Choroid plexus epithelial cell (primary cell): Measurements from ENCODE around the gene SLC39A1.

Source experiments
- DNase-seq: peaks from one replicate; pipeline ENCODE4 v3.0.0-alpha.2; 2010; ENCODE audit warnings: low read depth
- H3K4me3 ChIP-seq: 2 replicates; pipeline ENCODE4 v1.5.1; 2011; ENCODE audit warnings: low read depth, mild to moderate bottlenecking, control low read depth, low read length, moderate library complexity
- CTCF ChIP-seq: conservative IDR thresholded peaks from 2 replicates; pipeline ENCODE4 v1.5.1; 2011; ENCODE audit warnings: low read depth, mild to moderate bottlenecking, control low read depth, inconsistent platforms, low read length, moderate library complexity

SLC39A1 gene

GRCh38 chr1:153962088-153963029 lies 978 bp downstream of the SLC39A1 start:
- TF ChIP-seq CTCF: no peak
- DNase-seq: peak; percentile 56
- peak overlapping the region; percentile 89 for H3K4me3 ChIP-seq

GRCh38 chr1:153961421-153961820 lies 1.9 kb downstream of the SLC39A1 start:
- no peak for TF ChIP-seq CTCF
- H3K4me3 ChIP-seq: no peak overlapping the region

GRCh38 chr1:153960206-153960605 lies 3.1 kb downstream of the SLC39A1 start:
- H3K4me3 ChIP-seq: no peak overlapping the region
- TF ChIP-seq CTCF: no peak
- DNase-seq: no peak

More at GRCh38 chr1:153961421-153961820, 1.9 kb downstream of the SLC39A1 start:
- no peak for DNase-seq

GRCh38 chr1:153959454-153959853 lies 3.9 kb downstream of the SLC39A1 start:
- no peak for DNase-seq

GRCh38 chr1:153958961-153959260 lies 4.4 kb downstream of the SLC39A1 start:
- H3K4me3 ChIP-seq: peak overlapping the region; percentile 94
- DNase-seq: no peak
- no peak for TF ChIP-seq CTCF

More at GRCh38 chr1:153959454-153959853, 3.9 kb downstream of the SLC39A1 start:
- TF ChIP-seq CTCF: no peak
- H3K4me3 ChIP-seq: no peak overlapping the region

- peak within 1 kb of the TSS; percentile 94 for H3K4me3 ChIP-seq
- TF ChIP-seq CTCF: no peak
- DNase-seq: peak; percentile 99
Measured at GRCh38 chr1:153958111-153958960, 5.0 kb downstream of the SLC39A1 start, which contains the start of gene CRTC2. CRTC2 (minus strand) TSS chr1:153958612; CDS start chr1:153958497, 115 bp downstream.
